GM12878 (cell line): ENCODE results near the gene TMEM232. TPM values are rescaled to one million over a fixed set of nuclear protein-coding genes. Genes with fewer than 3 reads are reported as not detected.

Source experiments
- ATAC-seq: fragments of 200-7000 bp; cut with Tn5 transposase; 3 replicates; pipeline ENCODE4 v1.9.1; 2020; ENCODE audit warnings: mild to moderate bottlenecking, moderate library complexity
- BruUV-seq: library from RNA; stranded (reverse); fragments of 400-500 nt; replicated peaks from 2 replicates; lab custom pipeline; 2021; lab: Mats Ljungman, UMichigan
- CTCF ChIA-PET: fragments of 300-600 bp; sonication (Branson Sonifier 250); formaldehyde crosslinking; extraction: SDS; loops from one replicate; lab custom pipeline; 2021; ENCODE audit warnings: inconsistent platforms; lab: Yijun Ruan, JAX
- POLR2A ChIA-PET: fragments of 350-600 bp; formaldehyde crosslinking; extraction: SDS; loops from one replicate; lab custom pipeline; 2021; ENCODE audit warnings: inconsistent platforms; lab: Charles Lee
- RAD21 ChIA-PET: fragments of 300-600 bp; sonication (Branson Sonifier 250); formaldehyde crosslinking; loops from one replicate; lab custom pipeline; 2023; ENCODE audit warnings: antibody characterized with exemption; ENCODE audit not compliant: unreplicated experiment; lab: Charles Lee
- SMC1A ChIA-PET: fragments of 300-600 bp; sonication (Branson Sonifier 250); formaldehyde crosslinking; loops from one replicate; lab custom pipeline; 2023; ENCODE audit not compliant: unreplicated experiment, uncharacterized antibody; lab: Charles Lee
- DNase-seq: peaks from one replicate; pipeline ENCODE4 v3.0.0-alpha.2; 2011; ENCODE audit warnings: low read depth, low spot score
- FAIRE-seq: peaks from 3 replicates; lab custom pipeline; 2011; peaks lifted over from hg19 to GRCh38; lab: Jason Lieb, UNC
- H2AFZ ChIP-seq: 2 replicates; pipeline ENCODE4 v1.6.0; 2011; ENCODE audit warnings: low read depth, low read length, control low read depth; ENCODE audit not compliant: control insufficient read depth
- H3K27ac ChIP-seq: 2 replicates; pipeline ENCODE4 v1.5.1; 2011; ENCODE audit warnings: control low read depth; ENCODE audit not compliant: control insufficient read depth, insufficient read depth
- H3K27me3 ChIP-seq, 2 experiments: replicated peaks in 1 of 2; 2 replicates each; pipeline versions ENCODE4 v1.6.0 to v1.6.1; 2011; ENCODE audit warnings: low read length in 1 of 2; ENCODE audit not compliant: control insufficient read depth in 2 of 2, insufficient read depth in 2 of 2
- H3K36me3 ChIP-seq, 2 experiments: 2 replicates each; pipeline ENCODE4 v1.5.1; 2011; ENCODE audit warnings: low read length in 1 of 2; ENCODE audit not compliant: control insufficient read depth in 2 of 2, insufficient read depth in 2 of 2
- H3K4me1 ChIP-seq: 2 replicates; pipeline ENCODE4 v1.6.1; 2011; ENCODE audit warnings: mild to moderate bottlenecking, low read length, moderate library complexity, mixed read lengths; ENCODE audit not compliant: control insufficient read depth, insufficient read depth
- H3K4me2 ChIP-seq: 2 replicates; pipeline ENCODE4 v1.6.0; 2011; ENCODE audit warnings: control low read depth; ENCODE audit not compliant: control insufficient read depth, insufficient read depth
- H3K4me3 ChIP-seq: fragments of 200-600 bp; sonication (generic); 2 replicates; pipeline ENCODE4 v1.5.1; 2016
- H3K79me2 ChIP-seq: 2 replicates; pipeline ENCODE4 v1.6.0; 2011; ENCODE audit warnings: low read length; ENCODE audit not compliant: control insufficient read depth, insufficient read depth
- H3K9ac ChIP-seq: 2 replicates; pipeline ENCODE4 v1.8.0; 2011; ENCODE audit warnings: low read length, control low read depth, mixed read lengths; ENCODE audit not compliant: control insufficient read depth, insufficient read depth
- H3K9me3 ChIP-seq: replicated peaks from 3 replicates; pipeline ENCODE4 v1.5.1; 2011; ENCODE audit warnings: mild to moderate bottlenecking, low read length; ENCODE audit not compliant: control insufficient read depth, insufficient read depth
- H4K20me1 ChIP-seq: 2 replicates; pipeline ENCODE4 v1.6.0; 2011; ENCODE audit not compliant: control insufficient read depth, insufficient read depth
- BMI1 ChIP-seq: fragments of 450-650 bp; IDR thresholded peaks from 2 replicates; pipeline ENCODE4 v1.6.1; 2016; ENCODE audit warnings: mild to moderate bottlenecking, moderate library complexity, borderline replicate concordance
- BRCA1 ChIP-seq: IDR thresholded peaks from 2 replicates; pipeline ENCODE4 v1.6.1; 2011; ENCODE audit warnings: low read depth, low read length, improper control_type of control experiment
- CREM ChIP-seq: IDR thresholded peaks from 2 replicates; pipeline ENCODE4 v1.6.1; 2014; ENCODE audit warnings: antibody characterized with exemption, low read depth
- FOS ChIP-seq: IDR thresholded peaks from 3 replicates; pipeline ENCODE4 v1.6.1; 2011; ENCODE audit warnings: borderline replicate concordance; ENCODE audit not compliant: insufficient read length; ENCODE audit errors: extremely low read depth
- MAX ChIP-seq: IDR thresholded peaks from 2 replicates; pipeline ENCODE4 v1.6.1; 2012; ENCODE audit warnings: low read depth, low read length, improper control_type of control experiment
- MXI1 ChIP-seq: fragments of 150-350 bp; IDR thresholded peaks from 2 replicates; pipeline ENCODE4 v1.6.1; 2011; ENCODE audit warnings: low read depth, mild to moderate bottlenecking, inconsistent platforms, low read length, improper control_type of control experiment
- NR2C1 ChIP-seq: fragments of 450-650 bp; IDR thresholded peaks from 2 replicates; pipeline ENCODE4 v1.6.1; 2017; ENCODE audit warnings: antibody characterized with exemption, mild to moderate bottlenecking, moderate library complexity
- SP1 ChIP-seq: IDR thresholded peaks from one replicate; pipeline ENCODE4 v1.6.1; 2011; ENCODE audit warnings: low read depth, low read length
- STAT3 ChIP-seq: IDR thresholded peaks from 2 replicates; pipeline ENCODE4 v1.6.1; 2011; ENCODE audit warnings: low read depth, low read length, improper control_type of control experiment
- SUPT20H ChIP-seq: IDR thresholded peaks from 2 replicates; pipeline ENCODE4 v1.6.1; 2011; ENCODE audit warnings: low read depth, mild to moderate bottlenecking, low read length, moderate library complexity, borderline replicate concordance; ENCODE audit not compliant: control insufficient read depth
- ZBTB33 ChIP-seq: fragments of 450-650 bp; IDR thresholded peaks from 2 replicates; pipeline ENCODE4 v1.6.1; 2017; ENCODE audit warnings: mild to moderate bottlenecking
- ZBTB40 ChIP-seq: fragments of 450-650 bp; IDR thresholded peaks from 2 replicates; pipeline ENCODE4 v1.6.1; 2016; ENCODE audit warnings: mild to moderate bottlenecking, moderate library complexity, borderline replicate concordance
- ZNF24 ChIP-seq: fragments of 450-650 bp; IDR thresholded peaks from 2 replicates; pipeline ENCODE4 v1.6.1; 2017; ENCODE audit warnings: antibody characterized with exemption, mild to moderate bottlenecking
- WGBS: methylation state at CpG from one replicate; pipeline ENCODE4 v1.1.6; 2016; ENCODE audit warnings: low lambda C conversion rate; ENCODE audit not compliant: insufficient replicate concordance, insufficient coverage; ENCODE audit errors: missing lambda C conversion rate; 5-methylcytosine and 5-hydroxymethylcytosine counted together
- in situ Hi-C: fragments of 300-500 bp; cut with MboI; formaldehyde crosslinking; loops from 9 replicates; pipeline ENCODE4 v1.14.3; 2018; ENCODE audit warnings: mixed read lengths
- intact Hi-C: fragments of 100-400 bp; cut with micrococcal nuclease; formaldehyde crosslinking; loops from one replicate; pipeline ENCODE4 v1.14.2; 2022; ENCODE audit not compliant: unreplicated experiment
- polyA plus RNA-seq, 11 experiments: library from polyadenylated mRNA; depleted of rRNA in 4 of 11; unstranded in 6 of 11; stranded (reverse) in 5 of 11; fragments of >200 nt; fragmentation: Nextera tagmentation in 4 of 11; fragmentation: Illumina TruSeq in 1 of 11; extraction: Ambion mirVana in 4 of 11; extraction: Trizol in 1 of 11; gene quantifications; 1 replicate in 1 of 11; 2 replicates in 10 of 11; pipeline versions ENCODE4 v1.2.1 to v1.2.3, GENCODE V29; 2011 to 2016; ENCODE audit warnings: inconsistent platforms in 2 of 11, missing spikeins in 2 of 11, low read depth in 1 of 11
- total RNA-seq, 4 experiments: library from RNA; depleted of rRNA in 3 of 4; stranded (reverse); fragments of >200 nt in 3 of 4; fragmentation: Illumina TruSeq in 1 of 4; extraction: Trizol in 1 of 4; gene quantifications; 2 replicates each; pipeline versions ENCODE4 v1.2.1 to v1.2.3, GENCODE V29; 2013 to 2021

The TMEM232 gene
- total and polyA plus RNA-seq, 10 of the 15 experiments (the other 5 are each of a cell fraction or from before 2014, with no cell fraction given) = 0.29 to 1.3 (median 0.91) TPM

GRCh38 chr5:110687485-110687884 is 39.0 kb downstream of the TMEM232 start:
- TF ChIP-seq BMI1 (no peak), SP1 (no peak), ZBTB33 (no peak), STAT3 (no peak), SUPT20H (no peak), ZNF24 (no peak), ZBTB40 (no peak), BRCA1 (no peak), MAX (no peak), CREM (no peak), NR2C1 (no peak), FOS (no peak), MXI1 (no peak)
- POLR2A ChIA-PET = no interaction called here
- no peaks in the 10 kb centered on the region for H4K20me1 ChIP-seq
- no peaks in the 10 kb centered on the region for H3K79me2 ChIP-seq
- no peak for FAIRE-seq
- H3K27ac ChIP-seq = no peak overlapping the region
- 84% methylated on average over 1 of the region's 1 CpG for WGBS
- H3K27me3 ChIP-seq = no peaks in the 10 kb centered on the region
- H3K36me3 ChIP-seq = no peaks in the 10 kb centered on the region
- peak; percentile 34; the same call in 1 of the 3 replicates for ATAC-seq
- no peak overlapping the region for H3K4me3 ChIP-seq
- intact Hi-C loops (no loop called here), in situ Hi-C loops (no loop called here)
- no peaks in the 10 kb centered on the region for H3K4me1 ChIP-seq
- H2AFZ ChIP-seq = no peak overlapping the region
- RAD21 ChIA-PET = no interaction called here
- no peaks in the 10 kb centered on the region for H3K9me3 ChIP-seq
- DNase-seq = no peak
- no peak overlapping the region for H3K9ac ChIP-seq
- CTCF ChIA-PET = no interaction called here
- SMC1A ChIA-PET = no interaction called here
- BruUV-seq = no TSS peak
- H3K4me2 ChIP-seq = no peak overlapping the region
